OCI-LY7 (cell line): Measurements from ENCODE around the gene KIF19. TPM values are rescaled to one million over a fixed set of nuclear protein-coding genes. Genes with fewer than 3 reads are reported as not detected.
"Not testable (repeated sequence)": the region's sequence is repeated elsewhere in the genome, so short reads cannot be mapped to it uniquely, and the experiment has no call there.

ENCODE experiments used
- Bru-seq: library from RNA; stranded (reverse); fragments of 400-500 nt; gene quantifications from one replicate; lab custom pipeline; 2021; lab: Mats Ljungman, UMichigan
- BruChase-seq, 2 experiments: library from RNA; stranded (reverse); fragments of 400-500 nt; gene quantifications; one replicate each; lab custom pipeline; 2021; lab: Mats Ljungman, UMichigan
- BruUV-seq: library from RNA; stranded (reverse); fragments of 400-500 nt; replicated peaks from 2 replicates; lab custom pipeline; 2021; lab: Mats Ljungman, UMichigan
- CTCF ChIA-PET: fragments of 300-600 bp; sonication (Branson Sonifier 250); formaldehyde crosslinking; loops from one replicate; lab custom pipeline; 2022; ENCODE audit warnings: antibody characterized with exemption; ENCODE audit not compliant: unreplicated experiment; lab: Charles Lee
- POLR2A ChIA-PET: fragments of 300-600 bp; sonication (Branson Sonifier 250); formaldehyde crosslinking; loops from one replicate; lab custom pipeline; 2022; ENCODE audit warnings: antibody characterized with exemption; lab: Charles Lee
- DNase-seq: peaks from one replicate; pipeline ENCODE4 v3.0.0-alpha.2; 2015; ENCODE audit warnings: low spot score
- H2AFZ ChIP-seq: fragments of 200-600 bp; sonication (generic), shearing (Covaris generic); 2 replicates; pipeline ENCODE4 v1.6.1; 2014; ENCODE audit warnings: mild to moderate bottlenecking, antibody characterized with exemption, low read length, moderate library complexity
- H3K27ac ChIP-seq: fragments of 200-600 bp; sonication (generic); 2 replicates; pipeline ENCODE4 v1.5.1; 2014; ENCODE audit warnings: mixed run types, low read depth, mild to moderate bottlenecking, moderate library complexity, low read length, inconsistent platforms; ENCODE audit not compliant: poor library complexity, severe bottlenecking
- H3K36me3 ChIP-seq: fragments of 200-600 bp; sonication (generic); 2 replicates; pipeline ENCODE4 v1.6.1; 2014; ENCODE audit warnings: mild to moderate bottlenecking, antibody characterized with exemption, low read length, moderate library complexity, mixed read lengths; ENCODE audit not compliant: insufficient read depth
- H3K4me1 ChIP-seq: fragments of 200-600 bp; sonication (generic); 2 replicates; pipeline ENCODE4 v1.5.1; 2014; ENCODE audit warnings: mild to moderate bottlenecking, low read length; ENCODE audit not compliant: insufficient read depth, poor library complexity, severe bottlenecking
- H3K4me2 ChIP-seq: fragments of 200-600 bp; sonication (generic); 2 replicates; pipeline ENCODE4 v1.6.1; 2014; ENCODE audit warnings: mild to moderate bottlenecking, low read length
- H3K4me3 ChIP-seq: fragments of 200-600 bp; sonication (generic); 2 replicates; pipeline ENCODE4 v1.5.1; 2014; ENCODE audit warnings: mild to moderate bottlenecking, low read depth, low read length; ENCODE audit not compliant: poor library complexity, severe bottlenecking
- H3K79me2 ChIP-seq: fragments of 200-600 bp; sonication (generic); 2 replicates; pipeline ENCODE4 v1.6.1; 2016; ENCODE audit warnings: low read depth, mild to moderate bottlenecking, low read length, moderate library complexity, mixed read lengths; ENCODE audit not compliant: insufficient read depth
- H3K9me2 ChIP-seq: fragments of 200-600 bp; sonication (generic); 2 replicates; pipeline ENCODE4 v1.6.1; 2016; ENCODE audit warnings: mild to moderate bottlenecking, low read length, mixed read lengths; ENCODE audit not compliant: insufficient read depth
- H3K9me3 ChIP-seq: fragments of 200-600 bp; sonication (generic); 2 replicates; pipeline ENCODE4 v1.6.1; 2014; ENCODE audit warnings: mild to moderate bottlenecking, mixed run types, low read length, mixed read lengths
- H4K20me1 ChIP-seq: fragments of 200-600 bp; sonication (generic); 2 replicates; pipeline ENCODE4 v1.6.1; 2014; ENCODE audit warnings: mild to moderate bottlenecking, antibody characterized with exemption, low read length, moderate library complexity, mixed read lengths; ENCODE audit not compliant: insufficient read depth
- CTCF ChIP-seq: fragments of 200-600 bp; sonication (generic); conservative IDR thresholded peaks from 2 replicates; pipeline ENCODE4 v1.5.1; 2014; ENCODE audit warnings: mild to moderate bottlenecking, antibody characterized with exemption, low read length, moderate library complexity, mixed read lengths
- EZH2phosphoT487 ChIP-seq: fragments of 200-600 bp; sonication (generic); IDR thresholded peaks from 2 replicates; pipeline ENCODE4 v1.6.1; 2018; ENCODE audit warnings: low read depth, borderline replicate concordance, mild to moderate bottlenecking, mixed run types, antibody characterized with exemption, low read length, moderate library complexity, mixed read lengths
- intact Hi-C: fragments of 100-400 bp; cut with micrococcal nuclease; formaldehyde crosslinking; loops from one replicate; pipeline ENCODE4 v1.10.0; 2022; ENCODE audit not compliant: unreplicated experiment
- long read RNA-seq: library from polyadenylated mRNA; stranded (forward); transcript quantifications from one replicate; pipeline ENCODE4 v2.0.0, GENCODE V29; 2022
- total RNA-seq, 2 experiments: library from RNA; depleted of rRNA in 1 of 2; stranded (reverse); fragments of >200 nt in 1 of 2; shearing (Covaris generic) in 1 of 2; gene quantifications; 2 replicates each; pipeline ENCODE4 v1.2.3, GENCODE V29; 2014 to 2022

The KIF19 gene
- not detected in 2 replicates for total RNA-seq (2014; rRNA removed; shearing (Covaris generic))
- total RNA-seq (2022), result not detected in 2 replicates
- not detected for Bru-seq, nascent RNA
- percentile 5 among the genes with signal in this experiment for BruChase-seq, experiment 1, labeled RNA remaining after a 6-hour chase
- not detected for BruChase-seq, experiment 2, labeled RNA remaining after a 2-hour chase
- long read RNA-seq, result 0 reads

GRCh38 chr17:74325743-74326379 is at the start of gene KIF19:
KIF19 (plus strand) TSS chr17:74326226; CDS start chr17:74326350, 124 bp downstream.
- DNase-seq, result no peak
- Histone ChIP-seq H3K4me1 (no peaks in the 10 kb centered on the region), H3K79me2 (no peaks in the 10 kb centered on the region), H3K4me3 (no peak within 1 kb of the TSS), H3K4me2 (no peak within 1 kb of the TSS), H4K20me1 (no peaks in the 10 kb centered on the region), H3K9me2 (no peaks in the 10 kb centered on the region), H3K27ac (no peak within 1 kb of the TSS), H3K9me3 (no peaks in the 10 kb centered on the region), H2AFZ (no peak within 1 kb of the TSS), H3K36me3 (no peaks in the 10 kb centered on the region)
- intact Hi-C loops, result no loop called here
- TF ChIP-seq CTCF (no peak), EZH2phosphoT487 (no peak)
- no TSS peak for BruUV-seq
- ChIA-PET POLR2A (no interaction called here), CTCF (no interaction called here)

- TF ChIP-seq EZH2phosphoT487, result no peak
- no peak for TF ChIP-seq CTCF
- intact Hi-C loops, result no loop called here
- Histone ChIP-seq H3K79me2 (no peaks in the 10 kb centered on the region), H3K4me3 (no peak overlapping the region), H3K4me1 (peaks cover 8% of the 10 kb centered on the region), H2AFZ (no peak overlapping the region), H3K36me3 (no peaks in the 10 kb centered on the region), H3K9me2 (no peaks in the 10 kb centered on the region), H3K27ac (no peak overlapping the region), H3K4me2 (no peak overlapping the region), H3K9me3 (no peaks in the 10 kb centered on the region), H4K20me1 (no peaks in the 10 kb centered on the region)
- no peak for DNase-seq
- BruUV-seq, result no TSS peak
- CTCF ChIA-PET, result no interaction called here
- POLR2A ChIA-PET, result no interaction called here
Measured at GRCh38 chr17:74276541-74277009, 49.5 kb upstream of the KIF19 start.

GRCh38 chr17:74277935-74278334 is 48.1 kb upstream of the KIF19 start:
- no peak overlapping the region for H3K4me2 ChIP-seq
- no peaks in the 10 kb centered on the region for H3K79me2 ChIP-seq
- BruUV-seq, result no TSS peak
- no peak overlapping the region for H2AFZ ChIP-seq
- no peak overlapping the region for H3K4me3 ChIP-seq
- TF ChIP-seq CTCF (no peak), EZH2phosphoT487 (no peak)
- no peak overlapping the region for H3K27ac ChIP-seq
- H3K9me2 ChIP-seq, result no peaks in the 10 kb centered on the region
- H3K4me1 ChIP-seq, result peaks cover 8% of the 10 kb centered on the region
- intact Hi-C loops, result no loop called here
- ChIA-PET POLR2A (interaction anchor here (0.8 kb wide), 1 partner anchor 219 kb away, joined by 3 read pairs; no protein-coding TSS in a partner anchor), CTCF (no interaction called here)
- no peak for DNase-seq
- no peaks in the 10 kb centered on the region for H3K36me3 ChIP-seq
- H4K20me1 ChIP-seq, result no peaks in the 10 kb centered on the region
- H3K9me3 ChIP-seq, result no peaks in the 10 kb centered on the region

- H3K4me1 ChIP-seq, H3K4me3 ChIP-seq, POLR2A ChIA-PET, H3K36me3 ChIP-seq, H2AFZ ChIP-seq, DNase-seq, CTCF ChIA-PET, H3K9me2 ChIP-seq, H3K79me2 ChIP-seq, intact Hi-C loops, H4K20me1 ChIP-seq, H3K27ac ChIP-seq, BruUV-seq, H3K4me2 ChIP-seq, H3K9me3 ChIP-seq: not testable (repeated sequence)
Measured at GRCh38 chr17:74279617-74280016, 46.4 kb upstream of the KIF19 start.
